HG03342 (cell line): Measurements from ENCODE around the gene NEMP2.
"Not testable (repeated sequence)": the region's sequence is repeated elsewhere in the genome, so short reads cannot be mapped to it uniquely, and the experiment has no call there.

Source experiments
- ATAC-seq: cut with Tn5 transposase; IDR thresholded peaks from one replicate; pipeline ENCODE4 v1.9.1; 2021; ENCODE audit warnings: mild to moderate bottlenecking, moderate library complexity; ENCODE audit not compliant: unreplicated experiment

The NEMP2 gene

GRCh38 chr2:190494600-190495227 lies 39.8 kb downstream of the NEMP2 start:
- not testable (repeated sequence) for ATAC-seq

DNA sequence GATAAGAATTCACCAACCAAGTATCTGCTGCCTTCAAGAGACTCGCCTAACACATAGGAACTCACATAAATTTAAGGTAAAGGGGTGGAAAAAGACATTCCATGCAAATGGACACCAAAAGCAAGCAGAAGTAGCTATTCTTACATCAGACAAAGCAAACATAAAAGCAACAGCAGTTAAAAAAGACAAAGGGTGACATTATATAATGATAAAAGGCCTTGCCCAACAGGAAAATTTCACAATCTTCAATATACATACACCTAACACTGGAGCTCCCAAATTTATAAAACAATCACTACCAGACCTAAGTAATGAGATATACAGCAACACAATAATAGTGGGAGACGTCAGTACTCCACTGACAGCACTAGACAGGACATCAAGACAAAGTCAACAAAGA lies 41.4 kb downstream of the NEMP2 start:
- no peak for ATAC-seq

DNA sequence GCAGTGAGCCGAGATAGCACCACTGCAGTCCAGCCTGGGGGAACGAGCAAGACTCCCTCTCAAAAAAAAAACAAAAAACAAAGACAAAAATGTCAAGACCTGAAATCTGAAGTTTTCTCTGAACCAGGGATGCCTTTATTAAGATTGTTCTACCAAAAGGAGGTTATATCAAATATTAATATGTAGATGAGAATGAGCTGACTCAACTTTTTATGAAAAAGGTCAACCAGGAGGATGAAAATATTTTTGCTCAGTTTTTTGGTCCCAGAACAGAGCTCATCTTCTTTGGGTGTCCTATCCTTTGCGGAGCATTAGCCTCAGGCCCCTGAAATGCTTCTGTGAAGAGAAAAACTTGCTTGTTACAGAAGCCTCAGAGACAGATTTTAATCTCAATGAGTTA lies 44.0 kb downstream of the NEMP2 start:
- ATAC-seq: no peak

DNA sequence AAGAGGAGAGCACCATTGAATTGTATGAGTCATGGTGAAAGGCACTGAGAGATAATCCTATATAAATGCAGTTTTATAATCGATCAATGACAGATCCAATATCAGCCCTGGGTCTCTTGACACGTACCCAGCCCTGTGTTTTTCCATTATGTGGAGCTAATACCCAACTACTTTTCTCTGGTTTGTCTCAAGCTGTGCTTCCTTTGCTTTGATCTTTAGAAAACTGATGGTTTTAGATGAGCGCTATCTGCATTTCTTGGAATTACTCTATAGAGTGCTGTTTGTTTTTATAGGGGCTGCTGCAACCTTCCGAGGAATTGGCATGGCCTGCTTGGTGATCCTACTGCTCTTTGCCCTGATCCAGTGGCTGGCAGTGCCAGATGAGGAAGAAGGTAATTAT lies 45.0 kb downstream of the NEMP2 start:
- ATAC-seq: no peak

GRCh38 chr2:190488516-190489233 lies 45.8 kb downstream of the NEMP2 start:
- no peak for ATAC-seq

DNA sequence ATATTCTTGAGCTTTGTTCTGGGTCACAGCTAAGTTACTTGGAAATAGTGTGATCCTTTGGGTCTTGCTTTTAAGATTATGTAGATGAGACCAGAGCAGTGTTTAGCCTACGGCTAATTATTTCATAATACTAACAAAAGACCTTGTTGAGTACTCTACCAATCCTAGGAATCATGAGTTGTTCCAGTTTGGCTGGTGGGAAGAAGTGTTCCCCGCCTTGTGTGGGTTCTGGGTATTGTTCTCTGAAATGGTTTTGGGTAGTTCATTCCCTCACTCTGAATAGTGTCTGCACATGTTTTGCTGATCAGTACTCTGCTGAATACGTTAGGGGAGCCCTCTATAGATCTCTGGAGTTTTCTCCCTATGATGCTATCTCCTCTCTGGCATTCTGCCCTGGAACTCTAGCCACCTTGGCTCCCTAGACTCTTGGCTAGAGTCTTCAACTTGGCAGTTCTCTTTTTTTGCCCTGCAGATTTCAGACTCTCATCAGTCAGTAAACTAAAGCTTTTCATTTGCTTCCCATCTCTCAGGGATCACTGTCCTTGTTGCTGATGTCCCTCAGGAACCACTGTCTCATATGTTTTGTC lies 48.4 kb downstream of the NEMP2 start:
- ATAC-seq: no peak

- no peak for ATAC-seq
Observed at GRCh38 chr2:190482451-190482850, 52.1 kb downstream of the NEMP2 start.

- no peak for ATAC-seq
Observed at GRCh38 chr2:190481339-190481738, 53.2 kb downstream of the NEMP2 start.

DNA sequence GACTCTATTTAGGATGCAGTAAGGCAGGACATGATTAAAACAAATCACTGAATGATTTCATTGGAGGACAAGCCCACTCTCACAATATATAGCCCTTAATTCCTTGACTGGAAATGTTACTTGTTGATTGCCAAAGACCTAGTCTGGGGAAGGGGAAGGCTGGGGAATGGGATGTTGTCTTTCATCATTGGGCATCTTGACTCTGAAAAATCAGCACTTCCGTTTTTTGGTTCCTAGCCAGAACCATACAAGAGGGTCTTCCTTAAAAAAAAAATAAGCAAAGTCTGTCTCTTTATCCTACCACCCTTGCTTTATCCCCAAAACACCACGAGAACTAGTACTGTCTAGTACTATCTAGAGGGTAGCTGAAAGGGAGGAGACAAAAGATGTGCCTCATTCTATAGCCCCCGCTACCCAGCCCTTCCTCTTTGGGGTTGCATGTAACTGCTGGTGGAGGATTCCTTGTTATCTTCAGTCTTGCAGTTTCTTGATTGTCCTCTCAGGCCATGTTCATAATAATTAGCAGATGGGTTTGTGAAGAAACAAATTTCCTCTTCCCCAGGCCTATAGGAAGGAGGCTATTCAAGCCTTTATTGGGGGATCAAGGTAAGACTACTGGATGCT lies 55.8 kb downstream of the NEMP2 start:
- no peak for ATAC-seq

GRCh38 chr2:190477661-190478454 lies 56.7 kb downstream of the NEMP2 start:
- no peak for ATAC-seq

DNA sequence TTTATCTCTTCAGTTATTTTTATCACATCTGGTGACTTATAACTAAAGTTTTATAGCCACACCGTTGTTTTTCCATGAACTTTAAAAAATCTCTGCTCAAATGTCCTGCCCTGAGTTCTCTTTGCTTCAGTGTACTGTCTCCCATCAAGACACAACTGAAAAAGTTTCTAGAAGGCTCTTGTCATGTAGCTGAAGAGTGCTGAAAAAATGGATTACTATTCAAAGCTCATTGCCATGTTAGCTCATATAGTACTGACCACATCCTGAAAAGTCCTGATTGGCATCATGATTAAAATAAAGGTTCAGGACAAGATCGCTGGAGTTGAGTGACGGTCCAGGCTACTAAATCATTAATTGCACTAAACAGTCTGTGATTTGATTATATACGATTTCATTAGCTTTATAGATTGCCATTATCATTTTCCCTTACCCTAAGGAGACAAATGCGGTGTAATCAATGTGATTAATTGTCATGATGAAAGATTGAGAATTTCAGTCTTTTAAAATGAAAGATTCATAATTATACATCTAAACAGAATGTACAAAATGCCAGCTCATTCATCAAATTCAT lies 64.2 kb downstream of the NEMP2 start:
- ATAC-seq: no peak

DNA sequence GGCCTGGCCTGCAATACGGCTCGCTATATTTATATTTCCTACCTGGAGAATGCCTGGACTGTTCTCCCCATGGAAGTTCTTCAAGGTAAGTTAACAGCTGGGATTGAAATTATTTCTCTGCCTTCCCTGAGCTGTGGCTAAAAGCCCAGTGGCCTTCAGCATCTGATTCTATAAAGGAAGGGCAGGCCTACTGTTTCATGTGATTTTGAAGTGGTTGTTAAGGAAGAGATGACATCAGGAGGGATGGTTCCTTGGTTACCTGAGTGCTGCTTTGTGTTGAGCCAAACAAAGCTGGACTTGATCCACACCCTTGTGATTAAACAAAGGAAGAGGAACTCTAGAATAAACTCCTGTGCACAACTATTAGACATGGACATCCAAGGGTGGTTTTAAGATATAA lies 64.8 kb downstream of the NEMP2 start:
- no peak for ATAC-seq

GRCh38 chr2:190468814-190469569 lies 65.5 kb downstream of the NEMP2 start:
- peak; percentile 66 for ATAC-seq

GRCh38 chr2:190468354-190468753 lies 66.2 kb downstream of the NEMP2 start:
- ATAC-seq: not testable (repeated sequence)

GRCh38 chr2:190467575-190468083 lies 66.9 kb downstream of the NEMP2 start:
- no peak for ATAC-seq

GRCh38 chr2:190466819-190467446 lies 67.6 kb downstream of the NEMP2 start:
- ATAC-seq: no peak

GRCh38 chr2:190465060-190465459 lies 69.5 kb downstream of the NEMP2 start:
- ATAC-seq: no peak

DNA sequence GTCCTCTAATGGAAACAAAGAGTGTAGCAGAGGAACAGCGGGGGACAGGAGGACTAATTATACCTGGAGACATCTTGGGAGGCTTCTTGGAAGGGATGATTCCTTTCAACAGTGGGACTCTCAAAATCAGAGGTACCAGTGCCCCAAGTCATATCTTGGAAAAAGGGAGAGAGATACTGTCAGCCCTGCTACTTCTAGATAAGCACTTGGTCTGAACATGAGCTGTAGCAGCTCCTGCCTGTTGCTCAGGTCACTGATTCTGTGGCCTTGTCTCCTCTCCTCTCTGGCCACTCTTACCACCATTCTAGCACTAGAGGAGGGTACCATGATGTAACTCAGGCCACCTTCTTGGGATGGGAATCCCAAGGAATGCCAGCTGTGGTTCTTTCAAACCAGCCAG lies 71.9 kb downstream of the NEMP2 start:
- ATAC-seq: no peak

DNA sequence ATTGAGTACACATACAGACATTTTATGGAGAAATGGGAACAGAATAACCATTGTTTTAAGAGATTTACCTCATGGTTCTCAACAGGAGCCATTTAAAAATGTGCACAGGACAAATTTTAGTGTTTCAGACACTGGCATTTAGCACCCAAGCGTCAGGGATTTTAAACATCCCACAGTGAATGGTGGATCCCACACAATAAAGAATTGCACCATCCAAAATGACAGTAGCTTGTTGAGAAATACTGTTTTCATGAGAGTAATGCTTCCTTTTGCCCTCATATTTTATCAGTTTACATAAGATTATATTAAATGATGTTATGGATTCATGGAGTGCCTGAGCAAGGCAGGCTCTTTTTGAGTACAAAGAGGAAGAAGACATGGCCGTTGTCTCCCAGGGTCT lies 72.3 kb downstream of the NEMP2 start:
- no peak for ATAC-seq
